HEK293T (cell line): Measurements from ENCODE around the gene CIROP.

Experiments
- CTCF ChIA-PET: fragments of 350-600 bp; formaldehyde crosslinking; extraction: SDS; loops from one replicate; lab custom pipeline; 2021; ENCODE audit warnings: antibody characterized with exemption, inconsistent platforms; lab: Yijun Ruan, JAX
- POLR2A ChIA-PET: fragments of 350-600 bp; formaldehyde crosslinking; extraction: SDS; loops from one replicate; lab custom pipeline; 2020; ENCODE audit warnings: antibody characterized with exemption, inconsistent platforms; lab: Yijun Ruan, JAX
- DNase-seq: peaks from one replicate; pipeline ENCODE4 v3.0.0; 2012; ENCODE audit warnings: mixed read lengths; ENCODE audit errors: extremely low spot score
- ARNT ChIP-seq: fragments of 450-650 bp; IDR thresholded peaks from 2 replicates; pipeline ENCODE4 v1.6.1; 2017; ENCODE audit warnings: mild to moderate bottlenecking
- BHLHE40 ChIP-seq: fragments of 450-650 bp; IDR thresholded peaks from 2 replicates; pipeline ENCODE4 v1.6.1; 2016; ENCODE audit warnings: mild to moderate bottlenecking, moderate library complexity, borderline replicate concordance
- CTBP1 ChIP-seq: fragments of 450-650 bp; IDR thresholded peaks from 2 replicates; pipeline ENCODE4 v1.6.1; 2016; ENCODE audit warnings: borderline replicate concordance
- ELF4 ChIP-seq: fragments of 450-650 bp; IDR thresholded peaks from 2 replicates; pipeline ENCODE4 v1.6.1; 2017; ENCODE audit warnings: antibody characterized with exemption
- FOXA1 ChIP-seq: fragments of 450-650 bp; IDR thresholded peaks from 2 replicates; pipeline ENCODE4 v1.6.1; 2016; ENCODE audit warnings: mild to moderate bottlenecking
- FOXK2 ChIP-seq: fragments of 450-650 bp; IDR thresholded peaks from 2 replicates; pipeline ENCODE4 v1.6.1; 2016; ENCODE audit warnings: mild to moderate bottlenecking
- FOXM1 ChIP-seq: fragments of 450-650 bp; IDR thresholded peaks from 2 replicates; pipeline ENCODE4 v1.6.1; 2017; ENCODE audit warnings: mild to moderate bottlenecking, borderline replicate concordance
- HDGF ChIP-seq: fragments of 450-650 bp; IDR thresholded peaks from 2 replicates; pipeline ENCODE4 v1.6.1; 2017; ENCODE audit warnings: antibody characterized with exemption, borderline replicate concordance
- L3MBTL2 ChIP-seq: fragments of 450-650 bp; conservative IDR thresholded peaks from 2 replicates; pipeline ENCODE4 v1.6.1; 2016; ENCODE audit warnings: mild to moderate bottlenecking
- LEF1 ChIP-seq: fragments of 450-650 bp; IDR thresholded peaks from 2 replicates; pipeline ENCODE4 v1.6.1; 2017; ENCODE audit warnings: mild to moderate bottlenecking, borderline replicate concordance
- NFRKB ChIP-seq: fragments of 450-650 bp; IDR thresholded peaks from 2 replicates; pipeline ENCODE4 v1.6.1; 2016; ENCODE audit warnings: mild to moderate bottlenecking, moderate library complexity
- SP1 ChIP-seq: fragments of 450-650 bp; IDR thresholded peaks from 2 replicates; pipeline ENCODE4 v1.6.1; 2017
- SUZ12 ChIP-seq: fragments of 450-650 bp; IDR thresholded peaks from 2 replicates; pipeline ENCODE4 v1.6.1; 2016; ENCODE audit warnings: mild to moderate bottlenecking
- TARDBP ChIP-seq: fragments of 450-650 bp; IDR thresholded peaks from 2 replicates; pipeline ENCODE4 v1.6.1; 2016
- ZNF384 ChIP-seq: fragments of 450-650 bp; IDR thresholded peaks from 2 replicates; pipeline ENCODE4 v1.6.1; 2016
- TF ChIP-seq, protein P1 (sequence below): fragments of 450-650 bp; IDR thresholded peaks from 2 replicates; pipeline ENCODE4 v1.6.1; 2016

The CIROP gene

DNA sequence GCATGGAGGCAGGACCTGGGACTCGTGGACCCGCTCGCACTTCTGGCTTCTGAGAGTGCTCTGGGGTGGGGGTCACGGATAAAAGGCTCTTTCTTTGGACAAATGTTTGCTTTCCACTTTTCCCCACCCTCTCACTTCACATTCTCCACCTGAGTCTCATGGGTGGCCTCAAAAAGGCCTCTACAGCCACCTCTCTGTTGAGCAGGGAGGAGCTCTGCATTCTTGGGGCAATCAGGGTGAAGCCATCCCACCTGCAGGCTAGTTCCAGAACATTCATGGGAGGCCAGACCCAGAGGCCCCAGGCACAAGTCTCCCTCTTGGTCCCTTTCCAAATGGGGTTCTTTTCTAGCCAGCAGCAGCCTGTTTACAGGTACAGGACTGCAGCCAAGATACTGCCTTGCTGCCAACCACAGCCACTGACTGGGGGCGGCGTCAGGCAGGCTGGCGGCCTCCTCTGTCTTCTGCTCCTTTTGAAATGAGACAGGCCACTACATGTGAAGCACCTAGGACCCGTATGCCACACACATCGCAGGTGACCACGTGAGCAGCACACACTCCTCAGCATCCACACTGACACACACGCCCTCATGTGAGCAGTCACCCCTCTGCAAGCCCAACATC, 32.5 kb upstream of the CIROP start:
- CTCF ChIA-PET = no interaction called here
- POLR2A ChIA-PET = no interaction called here
- TF ChIP-seq FOXA1 = no peak
- no peak for TF ChIP-seq ZNF384
- no peak for TF ChIP-seq HDGF
- no peak for TF ChIP-seq FOXK2
- no peak for TF ChIP-seq SUZ12
- no peak for TF ChIP-seq NFRKB
- TF ChIP-seq ARNT = no peak
- no peak for TF ChIP-seq FOXM1
- TF ChIP-seq, protein P1, sequence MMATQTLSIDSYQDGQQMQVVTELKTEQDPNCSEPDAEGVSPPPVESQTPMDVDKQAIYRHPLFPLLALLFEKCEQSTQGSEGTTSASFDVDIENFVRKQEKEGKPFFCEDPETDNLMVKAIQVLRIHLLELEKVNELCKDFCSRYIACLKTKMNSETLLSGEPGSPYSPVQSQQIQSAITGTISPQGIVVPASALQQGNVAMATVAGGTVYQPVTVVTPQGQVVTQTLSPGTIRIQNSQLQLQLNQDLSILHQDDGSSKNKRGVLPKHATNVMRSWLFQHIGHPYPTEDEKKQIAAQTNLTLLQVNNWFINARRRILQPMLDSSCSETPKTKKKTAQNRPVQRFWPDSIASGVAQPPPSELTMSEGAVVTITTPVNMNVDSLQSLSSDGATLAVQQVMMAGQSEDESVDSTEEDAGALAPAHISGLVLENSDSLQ = no peak
- no peak for TF ChIP-seq TARDBP
- TF ChIP-seq SP1 = no peak
- TF ChIP-seq L3MBTL2 = no peak
- TF ChIP-seq BHLHE40 = no peak
- TF ChIP-seq CTBP1 = no peak
- no peak for TF ChIP-seq LEF1
- no peak for TF ChIP-seq ELF4
- no peak for DNase-seq

DNA sequence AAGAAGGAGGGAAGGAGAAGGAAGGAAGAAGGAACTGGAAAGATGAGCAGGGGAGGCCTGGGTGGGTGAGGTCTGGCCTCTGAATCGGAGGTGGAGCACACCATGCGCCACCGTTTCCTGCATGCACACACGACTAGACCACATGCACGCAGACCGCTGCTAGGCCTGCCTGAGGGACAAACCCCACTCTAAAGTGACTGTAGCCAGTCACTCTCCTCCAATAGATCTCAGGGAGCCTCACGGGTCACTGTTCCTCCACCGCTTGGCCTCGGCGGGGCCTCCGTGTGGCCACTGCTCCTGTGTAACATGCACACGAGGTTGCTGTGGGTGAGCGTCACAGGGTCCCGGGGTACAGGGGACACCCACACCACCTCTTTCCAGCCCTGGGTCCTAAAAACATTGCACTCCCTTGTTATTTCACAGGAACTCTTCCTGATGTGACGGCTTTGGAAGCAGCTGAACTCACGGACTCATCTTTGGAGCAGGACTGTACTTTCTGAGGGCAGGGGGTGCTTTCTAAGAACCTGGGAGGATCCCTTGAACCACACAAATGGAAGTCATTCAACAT, 31.9 kb upstream of the CIROP start:
- CTCF ChIA-PET = no interaction called here
- POLR2A ChIA-PET = no interaction called here
- no peak for TF ChIP-seq FOXM1
- no peak for DNase-seq

DNA sequence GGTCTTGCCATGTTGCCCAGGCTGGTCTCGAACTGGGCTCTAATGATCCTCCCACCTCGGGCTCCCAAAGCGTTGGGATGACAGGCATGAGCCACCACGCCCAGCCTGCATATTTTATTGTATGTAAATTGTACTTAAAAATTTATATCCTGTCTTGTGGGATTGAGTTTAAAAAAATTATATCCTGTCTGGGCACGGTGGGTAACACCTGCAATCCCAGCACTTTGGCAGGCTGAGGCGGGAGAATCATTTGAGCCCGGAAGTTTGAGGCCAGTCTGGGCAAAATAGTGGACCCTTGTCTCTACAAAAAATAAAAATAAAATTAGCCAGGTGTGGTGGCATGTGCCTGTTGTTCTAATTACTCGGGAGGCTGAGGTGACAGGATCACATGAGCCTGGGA, 28.2 kb upstream of the CIROP start:
- no peak for TF ChIP-seq ZNF384
- no peak for TF ChIP-seq BHLHE40
- TF ChIP-seq, protein P1 = no peak
- no peak for TF ChIP-seq FOXK2
- TF ChIP-seq HDGF = no peak
- TF ChIP-seq SP1 = no peak
- TF ChIP-seq NFRKB = no peak
- TF ChIP-seq L3MBTL2 = no peak
- no peak for TF ChIP-seq CTBP1
- TF ChIP-seq LEF1 = no peak
- TF ChIP-seq SUZ12 = no peak
- TF ChIP-seq FOXM1 = no peak
- no peak for TF ChIP-seq TARDBP
- TF ChIP-seq ELF4 = no peak
- no peak for TF ChIP-seq FOXA1
- ChIA-PET CTCF (no interaction called here), POLR2A (no interaction called here)
- DNase-seq = no peak

GRCh38 chr14:23131482-23131881, 26.7 kb upstream of the CIROP start:
- POLR2A ChIA-PET = no interaction called here
- CTCF ChIA-PET = interaction anchor here (2.1 kb wide), 1 partner anchor 10 kb away, joined by 9 read pairs; no protein-coding TSS in a partner anchor

DNA sequence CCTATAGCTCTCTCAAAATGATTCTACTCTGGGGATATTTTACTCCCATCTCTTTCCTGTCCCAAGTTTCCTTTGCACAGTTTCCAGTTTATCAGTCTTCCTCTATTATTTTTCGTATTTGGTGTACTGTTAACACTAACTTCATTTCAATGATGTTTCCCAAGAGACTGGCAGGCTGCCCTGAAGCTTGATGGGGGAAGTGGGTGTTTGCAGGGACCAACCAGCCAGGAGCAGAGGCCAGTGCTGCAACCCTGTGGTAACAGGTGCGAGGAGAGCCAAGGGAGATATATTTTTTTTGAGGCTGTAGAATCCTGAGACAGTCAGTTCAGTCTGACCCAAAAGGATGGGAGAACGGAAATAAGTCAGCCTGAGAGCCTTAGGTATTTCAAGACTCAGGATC, 26.1 kb upstream of the CIROP start:
- TF ChIP-seq LEF1 (no peak), ELF4 (no peak), L3MBTL2 (no peak), FOXM1 (no peak), FOXA1 (no peak), BHLHE40 (no peak), ZNF384 (no peak), SUZ12 (no peak), CTBP1 (no peak), TARDBP (no peak), ARNT (no peak), FOXK2 (no peak), NFRKB (no peak), SP1 (no peak), HDGF (no peak)
- TF ChIP-seq, protein P1 = no peak
- DNase-seq = no peak
- ChIA-PET CTCF (interaction anchor here (2.0 to 2.1 kb wide), 2 partner anchors 10 to 62 kb away, joined by 7 to 9 read pairs; no protein-coding TSS in a partner anchor), POLR2A (no interaction called here)

More at GRCh38 chr14:23131482-23131881, 26.7 kb upstream of the CIROP start:
- TF ChIP-seq FOXM1 = no peak
- TF ChIP-seq ARNT = no peak
- no peak for DNase-seq

GRCh38 chr14:23129759-23130316, 25.0 kb upstream of the CIROP start:
- TF ChIP-seq FOXA1 = no peak
- TF ChIP-seq, protein P1 = no peak
- no peak for TF ChIP-seq HDGF
- no peak for TF ChIP-seq SP1
- no peak for TF ChIP-seq NFRKB
- no peak for TF ChIP-seq TARDBP
- ChIA-PET POLR2A (interaction anchor here (0.9 kb wide), 1 partner anchor 35 kb away, joined by 3 read pairs; the partner anchor contains the start of genes ACIN1 and C14orf119), CTCF (interaction anchor here (2.0 to 2.1 kb wide), 2 partner anchors 9 to 61 kb away, joined by 7 to 9 read pairs; no protein-coding TSS in a partner anchor)
- DNase-seq = no peak
